GM12878 (cell line): ENCODE data around the gene SLC13A4. TPM values are rescaled to one million over a fixed set of nuclear protein-coding genes. Genes with fewer than 3 reads are reported as not detected.

Experiments
- ATAC-seq: fragments of 200-7000 bp; cut with Tn5 transposase; 3 replicates; pipeline ENCODE4 v1.9.1; 2020; ENCODE audit warnings: mild to moderate bottlenecking, moderate library complexity
- BruUV-seq: library from RNA; stranded (reverse); fragments of 400-500 nt; replicated peaks from 2 replicates; lab custom pipeline; 2021; lab: Mats Ljungman, UMichigan
- CTCF ChIA-PET: fragments of 300-600 bp; sonication (Branson Sonifier 250); formaldehyde crosslinking; extraction: SDS; loops from one replicate; lab custom pipeline; 2021; ENCODE audit warnings: inconsistent platforms; lab: Yijun Ruan, JAX
- POLR2A ChIA-PET: fragments of 350-600 bp; formaldehyde crosslinking; extraction: SDS; loops from one replicate; lab custom pipeline; 2021; ENCODE audit warnings: inconsistent platforms; lab: Charles Lee
- RAD21 ChIA-PET: fragments of 300-600 bp; sonication (Branson Sonifier 250); formaldehyde crosslinking; loops from one replicate; lab custom pipeline; 2023; ENCODE audit warnings: antibody characterized with exemption; ENCODE audit not compliant: unreplicated experiment; lab: Charles Lee
- SMC1A ChIA-PET: fragments of 300-600 bp; sonication (Branson Sonifier 250); formaldehyde crosslinking; loops from one replicate; lab custom pipeline; 2023; ENCODE audit not compliant: unreplicated experiment, uncharacterized antibody; lab: Charles Lee
- DNase-seq: peaks from one replicate; pipeline ENCODE4 v3.0.0-alpha.2; 2011; ENCODE audit warnings: low read depth, low spot score
- FAIRE-seq: peaks from 3 replicates; lab custom pipeline; 2011; peaks lifted over from hg19 to GRCh38; lab: Jason Lieb, UNC
- H2AFZ ChIP-seq: 2 replicates; pipeline ENCODE4 v1.6.0; 2011; ENCODE audit warnings: low read depth, low read length, control low read depth; ENCODE audit not compliant: control insufficient read depth
- H3K27ac ChIP-seq: 2 replicates; pipeline ENCODE4 v1.5.1; 2011; ENCODE audit warnings: control low read depth; ENCODE audit not compliant: control insufficient read depth, insufficient read depth
- H3K27me3 ChIP-seq, 2 experiments: replicated peaks in 1 of 2; 2 replicates each; pipeline versions ENCODE4 v1.6.0 to v1.6.1; 2011; ENCODE audit warnings: low read length in 1 of 2; ENCODE audit not compliant: control insufficient read depth in 2 of 2, insufficient read depth in 2 of 2
- H3K36me3 ChIP-seq, 2 experiments: 2 replicates each; pipeline ENCODE4 v1.5.1; 2011; ENCODE audit warnings: low read length in 1 of 2; ENCODE audit not compliant: control insufficient read depth in 2 of 2, insufficient read depth in 2 of 2
- H3K4me1 ChIP-seq: 2 replicates; pipeline ENCODE4 v1.6.1; 2011; ENCODE audit warnings: mild to moderate bottlenecking, low read length, moderate library complexity, mixed read lengths; ENCODE audit not compliant: control insufficient read depth, insufficient read depth
- H3K4me2 ChIP-seq: 2 replicates; pipeline ENCODE4 v1.6.0; 2011; ENCODE audit warnings: control low read depth; ENCODE audit not compliant: control insufficient read depth, insufficient read depth
- H3K4me3 ChIP-seq: fragments of 200-600 bp; sonication (generic); 2 replicates; pipeline ENCODE4 v1.5.1; 2016
- H3K79me2 ChIP-seq: 2 replicates; pipeline ENCODE4 v1.6.0; 2011; ENCODE audit warnings: low read length; ENCODE audit not compliant: control insufficient read depth, insufficient read depth
- H3K9ac ChIP-seq: 2 replicates; pipeline ENCODE4 v1.8.0; 2011; ENCODE audit warnings: low read length, control low read depth, mixed read lengths; ENCODE audit not compliant: control insufficient read depth, insufficient read depth
- H3K9me3 ChIP-seq: replicated peaks from 3 replicates; pipeline ENCODE4 v1.5.1; 2011; ENCODE audit warnings: mild to moderate bottlenecking, low read length; ENCODE audit not compliant: control insufficient read depth, insufficient read depth
- H4K20me1 ChIP-seq: 2 replicates; pipeline ENCODE4 v1.6.0; 2011; ENCODE audit not compliant: control insufficient read depth, insufficient read depth
- DPF2 ChIP-seq: fragments of 450-650 bp; IDR thresholded peaks from 2 replicates; pipeline ENCODE4 v1.6.1; 2017; ENCODE audit warnings: mild to moderate bottlenecking
- ELK1 ChIP-seq: IDR thresholded peaks from 2 replicates; pipeline ENCODE4 v1.6.1; 2012; ENCODE audit warnings: low read depth, low read length, improper control_type of control experiment
- HDGF ChIP-seq: fragments of 450-650 bp; IDR thresholded peaks from 2 replicates; pipeline ENCODE4 v1.6.1; 2016; ENCODE audit warnings: antibody characterized with exemption
- MAX ChIP-seq: IDR thresholded peaks from 2 replicates; pipeline ENCODE4 v1.6.1; 2012; ENCODE audit warnings: low read depth, low read length, improper control_type of control experiment
- MYB ChIP-seq: fragments of 150-350 bp; IDR thresholded peaks from 2 replicates; pipeline ENCODE4 v1.6.1; 2014; ENCODE audit warnings: mild to moderate bottlenecking, low read depth, low read length, borderline replicate concordance
- PAX8 ChIP-seq: fragments of 450-650 bp; IDR thresholded peaks from 2 replicates; pipeline ENCODE4 v1.6.1; 2017; ENCODE audit warnings: mild to moderate bottlenecking, moderate library complexity
- RAD21 ChIP-seq: IDR thresholded peaks from 2 replicates; pipeline ENCODE4 v1.6.1; 2011; ENCODE audit warnings: mild to moderate bottlenecking, low read depth, low read length, moderate library complexity; ENCODE audit not compliant: insufficient read depth
- RAD51 ChIP-seq: fragments of 450-650 bp; IDR thresholded peaks from 2 replicates; pipeline ENCODE4 v1.6.1; 2016; ENCODE audit warnings: moderate library complexity, mild to moderate bottlenecking, inconsistent platforms
- SIN3A ChIP-seq: IDR thresholded peaks from 2 replicates; pipeline ENCODE4 v1.6.1; 2012; ENCODE audit warnings: low read depth, low read length, improper control_type of control experiment
- SKIL ChIP-seq: fragments of 450-650 bp; IDR thresholded peaks from 2 replicates; pipeline ENCODE4 v1.6.1; 2017; ENCODE audit warnings: mild to moderate bottlenecking, low read depth, inconsistent platforms; ENCODE audit not compliant: poor library complexity, severe bottlenecking
- WRNIP1 ChIP-seq: IDR thresholded peaks from 2 replicates; pipeline ENCODE4 v1.6.1; 2011; ENCODE audit warnings: low read depth, low read length, improper control_type of control experiment, borderline replicate concordance
- ZNF384 ChIP-seq: IDR thresholded peaks from 2 replicates; pipeline ENCODE4 v1.6.1; 2012; ENCODE audit warnings: low read depth, mild to moderate bottlenecking, low read length, improper control_type of control experiment, borderline replicate concordance
- WGBS: methylation state at CpG from one replicate; pipeline ENCODE4 v1.1.6; 2016; ENCODE audit warnings: low lambda C conversion rate; ENCODE audit not compliant: insufficient replicate concordance, insufficient coverage; ENCODE audit errors: missing lambda C conversion rate; 5-methylcytosine and 5-hydroxymethylcytosine counted together
- in situ Hi-C: fragments of 300-500 bp; cut with MboI; formaldehyde crosslinking; loops from 9 replicates; pipeline ENCODE4 v1.14.3; 2018; ENCODE audit warnings: mixed read lengths
- intact Hi-C: fragments of 100-400 bp; cut with micrococcal nuclease; formaldehyde crosslinking; loops from one replicate; pipeline ENCODE4 v1.14.2; 2022; ENCODE audit not compliant: unreplicated experiment
- polyA plus RNA-seq, 11 experiments: library from polyadenylated mRNA; depleted of rRNA in 4 of 11; unstranded in 6 of 11; stranded (reverse) in 5 of 11; fragments of >200 nt; fragmentation: Nextera tagmentation in 4 of 11; fragmentation: Illumina TruSeq in 1 of 11; extraction: Ambion mirVana in 4 of 11; extraction: Trizol in 1 of 11; gene quantifications; 1 replicate in 1 of 11; 2 replicates in 10 of 11; pipeline versions ENCODE4 v1.2.1 to v1.2.3, GENCODE V29; 2011 to 2016; ENCODE audit warnings: inconsistent platforms in 2 of 11, missing spikeins in 2 of 11, low read depth in 1 of 11
- total RNA-seq, 4 experiments: library from RNA; depleted of rRNA in 3 of 4; stranded (reverse); fragments of >200 nt in 3 of 4; fragmentation: Illumina TruSeq in 1 of 4; extraction: Trizol in 1 of 4; gene quantifications; 2 replicates each; pipeline versions ENCODE4 v1.2.1 to v1.2.3, GENCODE V29; 2013 to 2021

SLC13A4 gene
- total and polyA plus RNA-seq, 10 of the 15 experiments (the other 5 are each of a cell fraction or from before 2014, with no cell fraction given): 0.14 to 0.23 (median 0.20) TPM; not detected in 7

GRCh38 chr7:135664046-135664589 lies 63.9 kb downstream of the SLC13A4 start:
- Histone ChIP-seq H3K27me3 (no peaks in the 10 kb centered on the region), H3K9me3 (no peaks in the 10 kb centered on the region; the same call in 2 of the 3 replicates), H3K79me2 (peaks cover 29% of the 10 kb centered on the region), H3K27ac (no peak overlapping the region), H3K36me3 (no peaks in the 10 kb centered on the region; a peak in 1 of 4 replicates), H3K4me1 (peaks cover 2% of the 10 kb centered on the region; the same call in 1 of the 2 replicates), H3K4me2 (peak overlapping the region; percentile 73), H2AFZ (no peak overlapping the region), H3K9ac (no peak overlapping the region), H3K4me3 (peak overlapping the region; percentile 100; the same call in 1 of the 2 replicates), H4K20me1 (no peaks in the 10 kb centered on the region)
- RAD21 ChIA-PET: interaction anchor here (0.6 kb wide), 1 partner anchor 230 kb away, joined by 3 read pairs; no protein-coding TSS in a partner anchor
- TF ChIP-seq HDGF: no peak
- TF ChIP-seq DPF2: no peak
- no peak for TF ChIP-seq MAX
- no peak for TF ChIP-seq ELK1
- TF ChIP-seq RAD21: no peak
- no peak for TF ChIP-seq ZNF384
- no peak for TF ChIP-seq RAD51
- no peak for TF ChIP-seq SKIL
- no peak for TF ChIP-seq SIN3A
- no peak for TF ChIP-seq WRNIP1
- no peak for TF ChIP-seq PAX8
- TF ChIP-seq MYB: no peak
- SMC1A ChIA-PET: interaction anchor here (0.7 to 1.1 kb wide), 4 partner anchors 10 to 308 kb away, joined by 3 to 5 read pairs (median 3); no protein-coding TSS in a partner anchor
- intact Hi-C loops (loop anchor here (5.0 to 10.0 kb wide), 2 partner anchors 152 to 311 kb away; partner anchors contain the start of genes CNOT4 and MTPN), in situ Hi-C loops (loop anchor here (10.0 kb wide), 1 partner anchor 311 kb away; the partner anchor contains the start of gene MTPN)
- BruUV-seq: no TSS peak
- DNase-seq (no peak), ATAC-seq (no peak), FAIRE-seq (no peak)
- CTCF ChIA-PET: interaction anchor here (0.7 to 10.3 kb wide), 4 partner anchors 9 to 404 kb away, joined by 4 to 89 read pairs (median 40); no protein-coding TSS in a partner anchor
- 62% methylated on average over 3 of the region's 3 CpGs for WGBS
- POLR2A ChIA-PET: interaction anchor here (0.7 to 3.6 kb wide), 2 partner anchors 8 to 390 kb away, joined by 5 to 17 read pairs; no protein-coding TSS in a partner anchor
